Activated naive CD8-positive, alpha-beta T cell treated with anti-CD3 and anti-CD28 coated beads, Interleukin-2, amount 50 U/mL, for 24 hours (primary cell): Measurements from ENCODE around the gene GATAD2A.
A peak's percentile ranks its signal among the peaks of the same experiment; 100 is the strongest.
"Not testable (repeated sequence)": the region's sequence is repeated elsewhere in the genome, so short reads cannot be mapped to it uniquely, and the experiment has no call there.

Experiments used
- ATAC-seq: fragments of 150-1000 bp; cut with Tn5 transposase; one replicate; pipeline ENCODE4 v1.10.0; 2021
- DNase-seq: peaks from one replicate; pipeline ENCODE4 v3.0.0; 2021
- H3K27ac Mint-ChIP-seq: one replicate; pipeline ENCODE4 v1.8.0; 2021; ENCODE audit warnings: mild to moderate bottlenecking, mixed read lengths
- H3K27me3 Mint-ChIP-seq: one replicate; pipeline ENCODE4 v1.8.0; 2021; ENCODE audit warnings: mixed read lengths
- H3K36me3 Mint-ChIP-seq: one replicate; pipeline ENCODE4 v1.8.0; 2021; ENCODE audit warnings: low read depth, mixed read lengths
- H3K4me1 Mint-ChIP-seq: one replicate; pipeline ENCODE4 v1.8.0; 2021; ENCODE audit warnings: mixed read lengths
- H3K4me3 Mint-ChIP-seq: one replicate; pipeline ENCODE4 v1.8.0; 2021; ENCODE audit warnings: mild to moderate bottlenecking, moderate library complexity, mixed read lengths
- H3K9me3 Mint-ChIP-seq: one replicate; pipeline ENCODE4 v1.8.0; 2021; ENCODE audit warnings: mixed read lengths

The GATAD2A gene

DNA sequence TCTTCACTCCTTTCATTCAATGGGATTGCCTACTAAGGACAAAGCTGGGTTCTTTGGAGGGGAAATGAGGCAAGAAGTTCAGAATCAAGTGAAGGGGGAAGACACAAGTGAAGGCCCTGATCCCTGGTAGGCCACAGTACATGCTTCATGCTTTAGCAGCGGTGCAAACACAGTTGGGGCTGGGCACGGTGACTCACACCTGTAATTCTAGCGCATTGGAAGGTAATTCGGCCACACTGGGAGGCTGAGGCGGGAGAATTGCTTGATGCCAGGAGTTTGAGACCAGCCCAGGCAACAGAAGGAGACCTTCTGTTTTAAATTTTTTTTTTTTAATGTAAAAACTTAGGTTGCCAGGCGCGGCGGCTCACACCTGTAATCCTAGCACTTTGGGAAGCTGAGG is 23.4 kb upstream of the GATAD2A start:
- no peak overlapping the region for H3K4me3 Mint-ChIP-seq
- H3K9me3 Mint-ChIP-seq, result no peaks in the 10 kb centered on the region
- H3K27me3 Mint-ChIP-seq, result no peaks in the 10 kb centered on the region
- peaks cover 5% of the 10 kb centered on the region for H3K4me1 Mint-ChIP-seq
- no peak overlapping the region for H3K27ac Mint-ChIP-seq
- no peaks in the 10 kb centered on the region for H3K36me3 Mint-ChIP-seq
- DNase-seq (no peak), ATAC-seq (no peak)

GRCh38 chr19:19384486-19384885 is 21.0 kb upstream of the GATAD2A start:
- Mint-ChIP-seq H3K27me3 (no peaks in the 10 kb centered on the region), H3K4me3 (peak overlapping the region; percentile 89), H3K27ac (no peak overlapping the region), H3K9me3 (no peaks in the 10 kb centered on the region), H3K4me1 (peaks cover 29% of the 10 kb centered on the region), H3K36me3 (peaks cover 4% of the 10 kb centered on the region)
- DNase-seq (no peak), ATAC-seq (no peak)

GRCh38 chr19:19385131-19385895 is 20.2 kb upstream of the GATAD2A start:
- peak overlapping the region; percentile 89 for H3K4me3 Mint-ChIP-seq
- H3K27ac Mint-ChIP-seq, result peak overlapping the region; percentile 56
- H3K4me1 Mint-ChIP-seq, result peaks cover 36% of the 10 kb centered on the region

DNA sequence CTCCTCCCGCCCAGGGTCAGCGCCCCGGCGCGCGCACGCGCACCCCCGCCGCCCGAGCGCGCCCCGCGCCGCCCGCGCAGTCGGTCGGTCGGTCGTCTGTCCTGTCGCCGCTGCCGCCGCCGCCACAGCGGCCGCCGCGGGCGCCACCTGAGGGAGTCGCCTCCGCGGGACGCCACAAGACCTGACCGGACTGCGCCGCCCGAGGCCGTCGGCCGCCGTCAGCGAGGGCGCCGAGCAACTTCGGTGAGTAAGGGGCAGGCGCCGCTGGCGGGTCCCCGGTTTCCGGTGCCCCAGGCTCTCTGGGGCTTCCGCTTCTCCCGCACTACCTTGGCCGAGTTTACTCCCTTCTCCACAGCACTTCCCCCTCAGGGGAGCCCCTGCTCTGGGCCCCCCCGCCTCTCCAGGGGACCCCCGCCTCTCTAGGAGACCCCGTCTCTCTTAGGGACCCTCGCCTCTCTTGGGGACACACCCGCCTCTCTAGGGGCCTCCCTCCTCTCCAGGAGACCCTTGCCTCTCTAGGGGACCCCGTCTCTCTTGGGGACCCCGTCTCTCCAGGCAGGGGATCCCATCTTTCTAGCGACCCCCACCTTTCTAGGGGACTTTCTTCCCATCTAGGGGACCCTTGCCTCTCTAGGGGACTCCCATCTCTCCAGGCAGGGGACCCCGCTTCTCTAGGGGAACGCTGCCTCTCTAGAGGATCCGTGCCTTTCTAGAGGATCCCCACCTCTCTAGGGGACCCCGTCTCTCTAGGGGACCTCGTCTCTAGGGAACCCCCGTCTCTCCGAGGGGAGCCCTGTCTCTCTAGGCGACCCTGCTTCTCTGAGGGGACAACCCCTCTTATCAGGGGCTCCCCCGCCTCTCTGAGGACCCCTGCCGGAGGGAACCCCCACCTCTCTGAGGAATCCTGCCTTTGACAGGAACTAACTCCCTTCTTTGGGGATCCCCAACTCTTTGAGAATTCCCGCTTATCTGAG is 19.3 kb upstream of the GATAD2A start:
- peak overlapping the region; percentile 79 for H3K27ac Mint-ChIP-seq
- no peaks in the 10 kb centered on the region for H3K27me3 Mint-ChIP-seq
- peaks cover 4% of the 10 kb centered on the region for H3K36me3 Mint-ChIP-seq
- ATAC-seq (peak; percentile 17), DNase-seq (peak; percentile 66)
- H3K9me3 Mint-ChIP-seq, result no peaks in the 10 kb centered on the region
- peak overlapping the region; percentile 89 for H3K4me3 Mint-ChIP-seq
- H3K4me1 Mint-ChIP-seq, result peaks cover 45% of the 10 kb centered on the region

More at GRCh38 chr19:19385131-19385895, 20.2 kb upstream of the GATAD2A start:
- DNase-seq (peak; percentile 99), ATAC-seq (peak; percentile 95)
- H3K36me3 Mint-ChIP-seq, result peaks cover 4% of the 10 kb centered on the region
- H3K9me3 Mint-ChIP-seq, result no peaks in the 10 kb centered on the region
- no peaks in the 10 kb centered on the region for H3K27me3 Mint-ChIP-seq

DNA sequence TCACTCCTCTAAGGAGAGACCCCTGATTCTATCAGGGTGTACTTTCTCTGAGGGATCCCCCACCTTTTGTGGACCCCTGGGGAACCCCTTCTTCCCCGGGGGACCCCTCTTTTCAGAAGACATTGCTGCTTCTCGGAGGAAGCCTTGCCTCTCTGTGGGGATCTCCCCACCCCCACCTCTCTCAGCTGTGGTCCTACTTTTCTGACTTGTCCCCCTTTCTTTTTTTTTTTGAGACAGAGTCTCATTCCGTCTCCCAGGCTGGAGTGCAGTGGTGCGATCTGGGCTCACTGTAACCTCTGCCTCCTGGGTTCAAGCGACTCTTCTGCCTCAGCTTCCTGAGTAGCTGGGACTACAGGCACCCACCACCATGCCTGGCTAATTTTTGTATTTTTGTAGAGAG is 18.4 kb upstream of the GATAD2A start:
- Mint-ChIP-seq H3K36me3 (peaks cover 4% of the 10 kb centered on the region), H3K27ac (peak overlapping the region; percentile 79), H3K4me3 (peak overlapping the region; percentile 89), H3K27me3 (no peaks in the 10 kb centered on the region), H3K9me3 (no peaks in the 10 kb centered on the region), H3K4me1 (peaks cover 50% of the 10 kb centered on the region)
- ATAC-seq (no peak), DNase-seq (no peak)

GRCh38 chr19:19388568-19389555 is 16.6 kb upstream of the GATAD2A start:
- DNase-seq, result no peak
- Mint-ChIP-seq H3K36me3 (peaks cover 4% of the 10 kb centered on the region), H3K4me1 (peaks cover 60% of the 10 kb centered on the region), H3K27ac (peak overlapping the region; percentile 46), H3K4me3 (peak overlapping the region; percentile 89), H3K9me3 (no peaks in the 10 kb centered on the region), H3K27me3 (no peaks in the 10 kb centered on the region)
- no peak for ATAC-seq

DNA sequence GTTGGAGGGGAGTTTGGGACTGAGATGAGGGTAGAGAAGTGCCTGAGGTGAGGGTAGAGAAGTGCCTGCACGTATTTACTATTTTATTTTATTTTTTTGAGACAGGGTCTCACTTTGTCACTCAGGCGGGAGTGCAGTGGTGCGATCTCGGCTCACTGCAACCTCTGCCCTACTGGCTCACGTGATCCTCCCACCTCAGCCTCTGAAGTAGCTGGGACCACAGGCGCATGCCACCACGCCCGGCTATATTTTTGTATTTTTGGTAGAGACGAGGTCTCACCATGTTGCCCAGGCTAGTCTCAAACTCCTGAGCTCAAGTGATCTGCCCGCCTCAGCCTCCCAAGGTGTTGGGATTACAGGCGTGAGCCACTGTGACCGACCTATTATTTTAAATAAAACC is 15.8 kb upstream of the GATAD2A start:
- H3K27me3 Mint-ChIP-seq, DNase-seq, ATAC-seq, H3K9me3 Mint-ChIP-seq, H3K36me3 Mint-ChIP-seq, H3K4me3 Mint-ChIP-seq: not testable (repeated sequence)
- peaks cover 68% of the 10 kb centered on the region for H3K4me1 Mint-ChIP-seq
- H3K27ac Mint-ChIP-seq, result peak overlapping the region; percentile 46

GRCh38 chr19:19394333-19394732 is 11.1 kb upstream of the GATAD2A start:
- not testable (repeated sequence) for ATAC-seq, DNase-seq, H3K27me3 Mint-ChIP-seq, H3K36me3 Mint-ChIP-seq, H3K4me3 Mint-ChIP-seq, H3K9me3 Mint-ChIP-seq
- Mint-ChIP-seq H3K27ac (peak overlapping the region; percentile 72), H3K4me1 (peaks cover 48% of the 10 kb centered on the region)

- Mint-ChIP-seq H3K9me3 (no peaks in the 10 kb centered on the region), H3K4me3 (no peak overlapping the region), H3K27ac (no peak overlapping the region), H3K4me1 (peaks cover 40% of the 10 kb centered on the region), H3K36me3 (no peaks in the 10 kb centered on the region), H3K27me3 (no peaks in the 10 kb centered on the region)
- DNase-seq (no peak), ATAC-seq (no peak)
Observed at GRCh38 chr19:19399733-19400433, 5.6 kb upstream of the GATAD2A start.

DNA sequence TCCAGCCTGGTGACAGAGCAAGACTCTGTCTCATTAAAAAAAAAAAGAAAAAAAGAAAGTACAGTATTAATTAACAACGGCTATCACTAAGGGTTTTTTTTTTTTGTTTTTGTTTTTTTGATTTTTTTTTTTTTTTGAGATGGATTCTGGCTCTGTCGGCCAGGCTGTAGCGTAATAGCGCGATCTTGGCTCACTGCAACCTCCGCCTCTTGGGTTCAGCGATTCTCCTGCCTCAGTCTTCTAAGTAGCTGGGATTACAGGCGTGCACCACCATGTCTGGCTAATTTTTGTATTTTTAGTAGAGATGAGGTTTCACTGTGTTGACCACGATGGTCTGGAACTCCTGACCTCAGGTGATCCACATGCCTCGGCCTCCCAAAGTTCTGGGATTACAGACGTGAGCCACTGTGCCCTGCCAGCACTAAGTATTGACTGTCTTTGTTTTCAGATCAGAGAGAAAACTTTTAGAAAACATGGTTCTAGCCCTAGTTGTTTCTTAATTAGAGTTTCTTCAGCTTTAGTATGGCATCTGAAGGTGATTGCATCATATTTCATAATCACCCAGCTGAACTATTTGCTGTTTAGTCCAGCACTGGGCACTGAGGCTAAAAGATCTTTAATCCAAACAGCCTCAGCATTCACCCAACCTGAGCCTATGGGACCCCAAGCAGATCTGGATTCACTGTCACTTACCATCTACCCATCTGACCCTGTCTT is 2.7 kb upstream of the GATAD2A start:
- Mint-ChIP-seq H3K4me1 (peaks cover 54% of the 10 kb centered on the region), H3K27ac (peak overlapping the region; percentile 37), H3K9me3 (no peaks in the 10 kb centered on the region), H3K36me3 (peaks cover 4% of the 10 kb centered on the region), H3K4me3 (no peak overlapping the region), H3K27me3 (no peaks in the 10 kb centered on the region)
- no peak for ATAC-seq
- no peak for DNase-seq

DNA sequence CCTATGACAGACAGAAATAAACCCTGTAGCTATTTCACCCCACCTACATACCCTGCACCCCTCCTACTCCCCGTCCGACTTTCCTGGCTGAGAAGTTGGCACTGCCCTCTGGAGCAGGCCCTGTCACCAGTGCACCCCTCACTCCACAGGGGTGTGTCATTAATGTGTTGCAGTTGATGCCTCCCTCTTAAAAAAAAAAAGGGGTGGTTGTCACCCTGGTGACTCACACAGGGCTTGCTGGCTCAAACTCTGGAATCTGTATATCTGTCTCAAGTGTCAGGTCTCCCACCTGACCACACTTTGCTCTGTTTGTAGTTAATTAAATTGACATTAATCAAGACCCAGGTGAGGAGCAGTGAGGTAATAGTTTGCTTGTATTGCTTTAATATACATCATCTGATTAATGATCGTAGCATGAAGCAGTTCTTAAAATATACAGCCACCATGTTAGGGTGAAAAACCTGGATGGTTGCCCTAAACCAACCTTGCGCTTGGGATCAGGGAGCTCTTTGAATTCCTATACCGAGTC is 2.0 kb upstream of the GATAD2A start:
- Mint-ChIP-seq H3K4me3 (peak overlapping the region; percentile 27), H3K36me3 (peaks cover 5% of the 10 kb centered on the region)
- DNase-seq, result no peak

GRCh38 chr19:19405971-19406877 is 749 bp downstream of the GATAD2A start:
- ATAC-seq, result peak; percentile 0
- no peaks in the 10 kb centered on the region for H3K9me3 Mint-ChIP-seq

More for the DNA sequence above, 2.0 kb upstream of the GATAD2A start:
- peak; percentile 12 for ATAC-seq
- Mint-ChIP-seq H3K27ac (peak overlapping the region; percentile 37), H3K4me1 (peaks cover 60% of the 10 kb centered on the region), H3K27me3 (no peaks in the 10 kb centered on the region), H3K9me3 (no peaks in the 10 kb centered on the region)

More at GRCh38 chr19:19405971-19406877, 749 bp downstream of the GATAD2A start:
- peak; percentile 71 for DNase-seq
- peak overlapping the region; percentile 89 for H3K27ac Mint-ChIP-seq
- peaks cover 78% of the 10 kb centered on the region for H3K4me1 Mint-ChIP-seq
- peaks cover 9% of the 10 kb centered on the region for H3K36me3 Mint-ChIP-seq
- no peaks in the 10 kb centered on the region for H3K27me3 Mint-ChIP-seq
- H3K4me3 Mint-ChIP-seq, result peak overlapping the region; percentile 92
